HL-60/S4 treated with retinoic acid at 250 ng/mL for 4 days and 3 days (cell line): Measurements from ENCODE around the gene CMTM2.
"Not testable (repeated sequence)": the region's sequence is repeated elsewhere in the genome, so short reads cannot be mapped to it uniquely, and the experiment has no call there.

ENCODE experiments used
- in situ Hi-C: fragments of 300-500 bp; cut with MboI; formaldehyde crosslinking; loops from 2 replicates; pipeline ENCODE4 v1.7.0; 2022; ENCODE audit warnings: low sequenced_read_pairs

CMTM2 gene

GRCh38 chr16:66552286-66553177, 26.7 kb upstream of the CMTM2 start, which contains the start of gene CKLF:
CKLF (plus strand) TSS chr16:66552576; CDS start chr16:66552716, 140 bp downstream.
- in situ Hi-C loops: no loop called here

- in situ Hi-C loops: no loop called here
These were observed 26.0 kb upstream of the CMTM2 start for GRCh38 chr16:66553223-66553622.

- in situ Hi-C loops: no loop called here
These were observed 25.2 kb upstream of the CMTM2 start for GRCh38 chr16:66554021-66554420.

GRCh38 chr16:66554495-66554894, 24.8 kb upstream of the CMTM2 start:
- in situ Hi-C loops: no loop called here

GRCh38 chr16:66560107-66560506, 19.2 kb upstream of the CMTM2 start:
- in situ Hi-C loops: no loop called here

GRCh38 chr16:66561381-66562080, 17.7 kb upstream of the CMTM2 start:
- in situ Hi-C loops: no loop called here

GRCh38 chr16:66562409-66562808, 16.9 kb upstream of the CMTM2 start:
- in situ Hi-C loops: no loop called here

GRCh38 chr16:66562986-66563385, 16.3 kb upstream of the CMTM2 start:
- in situ Hi-C loops: no loop called here

- in situ Hi-C loops: no loop called here
These were observed 15.5 kb upstream of the CMTM2 start for GRCh38 chr16:66563574-66564334.

- in situ Hi-C loops: no loop called here
These were observed 13.0 kb upstream of the CMTM2 start, which contains the start of gene CMTM1 for GRCh38 chr16:66566051-66566901. CMTM1 (plus strand) TSS chr16:66566439; CDS start chr16:66566514, 75 bp downstream.

- in situ Hi-C loops: not testable (repeated sequence)
These were observed 12.0 kb upstream of the CMTM2 start for GRCh38 chr16:66567270-66567669.

- in situ Hi-C loops: no loop called here
These were observed 10.9 kb upstream of the CMTM2 start for GRCh38 chr16:66568355-66568754.

GRCh38 chr16:66569131-66569530, 10.1 kb upstream of the CMTM2 start:
- in situ Hi-C loops: no loop called here

GRCh38 chr16:66569827-66570405, 9.3 kb upstream of the CMTM2 start:
- in situ Hi-C loops: no loop called here

GRCh38 chr16:66572356-66572755, 6.9 kb upstream of the CMTM2 start:
- in situ Hi-C loops: no loop called here

- in situ Hi-C loops: no loop called here
These were observed 5.2 kb upstream of the CMTM2 start for GRCh38 chr16:66574081-66574480.

- in situ Hi-C loops: no loop called here
These were observed 4.7 kb upstream of the CMTM2 start for GRCh38 chr16:66574531-66574930.

GRCh38 chr16:66575060-66575459, 4.2 kb upstream of the CMTM2 start:
- in situ Hi-C loops: loop anchor here (25.0 kb wide), 1 partner anchor 163 kb away; no protein-coding TSS in a partner anchor

- in situ Hi-C loops: loop anchor here (25.0 kb wide), 1 partner anchor 164 kb away; no protein-coding TSS in a partner anchor
These were observed 3.0 kb upstream of the CMTM2 start for GRCh38 chr16:66576296-66576695.
